GM21515 (cell line): ENCODE measurements around the gene SMIM3.

Experiments
- ATAC-seq: cut with Tn5 transposase; IDR thresholded peaks from one replicate; pipeline ENCODE4 v1.9.1; 2021; ENCODE audit not compliant: unreplicated experiment

SMIM3 gene

DNA sequence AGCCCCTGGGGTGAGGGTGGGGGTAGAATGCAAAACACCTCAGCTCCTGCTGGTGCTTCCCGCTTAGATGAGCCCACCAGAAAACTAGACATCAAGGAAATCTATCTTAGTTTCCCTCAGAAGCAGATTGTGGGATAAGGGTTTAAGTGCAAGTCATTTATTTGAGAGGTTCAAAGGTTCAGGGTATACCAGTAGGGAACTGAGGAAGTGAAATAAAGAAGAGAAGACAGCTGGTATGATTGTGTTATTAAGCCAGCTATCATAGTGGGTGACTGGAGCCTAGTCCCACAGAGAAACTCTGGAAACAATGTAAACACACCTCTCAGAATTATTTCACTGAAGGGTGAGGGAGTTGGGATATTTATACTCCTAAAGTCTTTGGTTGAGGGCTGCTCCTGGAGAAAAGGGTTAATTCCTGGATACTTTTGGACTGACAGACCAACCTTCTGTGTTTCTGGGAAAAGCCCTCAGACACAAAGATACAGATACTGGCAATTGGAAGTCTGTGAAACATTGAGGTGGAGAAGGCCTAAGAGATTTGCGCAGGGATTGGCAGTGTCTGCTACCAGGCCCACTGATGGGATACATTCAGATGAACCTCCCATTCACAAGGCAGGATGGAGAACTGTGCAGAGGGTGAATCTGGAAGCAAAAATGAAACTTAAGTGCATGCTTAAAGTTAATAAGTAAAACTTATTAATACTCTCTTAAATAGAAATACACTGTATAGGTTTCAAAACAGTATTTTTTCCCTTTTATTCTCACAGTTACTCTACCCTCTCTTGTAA lies 13.4 kb upstream of the SMIM3 start:
- ATAC-seq = no peak

DNA sequence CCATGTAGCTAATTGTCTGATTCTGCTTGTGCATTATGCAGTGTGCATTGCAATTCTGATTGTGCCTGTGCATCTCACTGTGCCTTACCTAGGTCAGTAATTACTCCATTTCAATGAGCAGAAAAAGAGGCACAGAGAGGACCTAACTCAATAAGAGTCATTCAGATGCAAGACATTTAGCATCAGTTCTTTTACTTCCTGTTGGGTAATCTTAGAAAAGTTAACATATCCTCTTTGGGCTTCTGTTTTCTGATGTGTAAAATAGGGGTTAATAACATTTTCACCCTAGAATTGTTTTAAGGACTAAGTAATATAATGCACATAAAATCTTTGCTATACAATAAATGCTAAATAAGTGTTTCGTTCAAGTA lies 12.8 kb upstream of the SMIM3 start:
- no peak for ATAC-seq

DNA sequence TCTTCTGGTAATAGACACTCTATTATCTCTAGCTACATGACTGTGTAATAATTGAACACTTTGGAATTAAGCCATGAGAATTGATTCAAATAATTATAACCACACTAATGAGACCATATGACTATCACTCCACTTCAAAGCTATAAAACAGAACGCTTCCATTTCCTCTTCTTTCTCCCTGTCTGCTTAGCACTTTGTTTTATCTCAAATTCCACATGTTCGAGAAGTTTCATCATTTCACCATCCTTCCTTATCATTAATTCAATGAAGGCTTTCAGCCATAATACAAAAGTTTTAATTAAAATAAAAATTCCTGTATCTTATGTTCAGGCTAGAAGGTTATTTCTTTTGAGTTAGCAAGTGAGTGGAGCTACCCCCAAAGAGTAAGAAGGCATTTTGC lies 12.3 kb upstream of the SMIM3 start:
- ATAC-seq = no peak

GRCh38 chr5:150771034-150771795 lies 7.3 kb upstream of the SMIM3 start:
- ATAC-seq = no peak

DNA sequence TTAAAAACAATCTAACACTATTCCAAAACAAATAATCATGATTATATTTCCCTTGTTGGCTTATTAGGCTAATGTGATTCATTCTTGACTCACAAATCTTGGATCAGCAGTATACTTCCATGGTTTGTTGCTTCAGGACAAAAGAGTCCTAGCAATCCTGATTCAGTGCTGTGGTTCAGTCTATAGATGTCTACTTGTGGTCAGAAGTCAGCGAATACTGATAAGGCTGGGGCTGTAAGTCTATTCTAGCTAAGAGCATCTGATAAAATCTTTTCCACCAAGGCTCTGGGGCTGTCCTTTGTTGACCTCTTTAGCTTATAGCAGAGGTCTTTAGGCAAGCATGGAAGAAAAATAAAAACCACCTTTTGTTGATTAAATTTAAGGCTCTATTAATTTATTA lies 4.4 kb upstream of the SMIM3 start:
- no peak for ATAC-seq

- ATAC-seq = no peak
Measured at GRCh38 chr5:150777685-150778084, 872 bp upstream of the SMIM3 start.

- ATAC-seq = no peak
Measured at GRCh38 chr5:150778088-150778516, 455 bp upstream of the SMIM3 start.

GRCh38 chr5:150779397-150780186 lies 1.0 kb downstream of the SMIM3 start:
- no peak for ATAC-seq

GRCh38 chr5:150780187-150780692 lies 1.7 kb downstream of the SMIM3 start:
- peak; percentile 52 for ATAC-seq

DNA sequence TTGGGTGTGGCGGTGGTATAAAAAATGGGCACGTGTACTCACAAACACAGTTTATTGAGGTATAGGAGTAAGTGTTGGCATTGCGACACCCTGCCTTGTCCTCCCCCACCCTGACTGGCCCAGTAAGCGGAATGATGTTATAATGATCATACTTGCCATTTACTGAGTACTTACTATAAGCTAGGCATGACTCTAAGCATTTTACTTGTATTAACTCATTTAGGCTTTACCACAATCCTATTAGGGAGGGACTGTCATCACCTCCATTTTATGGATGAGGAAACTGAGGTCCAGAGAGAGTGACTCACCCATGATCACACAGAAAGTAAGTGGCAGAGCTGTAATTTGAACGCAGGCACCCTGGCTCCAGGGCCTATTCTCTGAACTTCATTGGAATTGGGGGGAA lies 2.3 kb downstream of the SMIM3 start:
- ATAC-seq = no peak

DNA sequence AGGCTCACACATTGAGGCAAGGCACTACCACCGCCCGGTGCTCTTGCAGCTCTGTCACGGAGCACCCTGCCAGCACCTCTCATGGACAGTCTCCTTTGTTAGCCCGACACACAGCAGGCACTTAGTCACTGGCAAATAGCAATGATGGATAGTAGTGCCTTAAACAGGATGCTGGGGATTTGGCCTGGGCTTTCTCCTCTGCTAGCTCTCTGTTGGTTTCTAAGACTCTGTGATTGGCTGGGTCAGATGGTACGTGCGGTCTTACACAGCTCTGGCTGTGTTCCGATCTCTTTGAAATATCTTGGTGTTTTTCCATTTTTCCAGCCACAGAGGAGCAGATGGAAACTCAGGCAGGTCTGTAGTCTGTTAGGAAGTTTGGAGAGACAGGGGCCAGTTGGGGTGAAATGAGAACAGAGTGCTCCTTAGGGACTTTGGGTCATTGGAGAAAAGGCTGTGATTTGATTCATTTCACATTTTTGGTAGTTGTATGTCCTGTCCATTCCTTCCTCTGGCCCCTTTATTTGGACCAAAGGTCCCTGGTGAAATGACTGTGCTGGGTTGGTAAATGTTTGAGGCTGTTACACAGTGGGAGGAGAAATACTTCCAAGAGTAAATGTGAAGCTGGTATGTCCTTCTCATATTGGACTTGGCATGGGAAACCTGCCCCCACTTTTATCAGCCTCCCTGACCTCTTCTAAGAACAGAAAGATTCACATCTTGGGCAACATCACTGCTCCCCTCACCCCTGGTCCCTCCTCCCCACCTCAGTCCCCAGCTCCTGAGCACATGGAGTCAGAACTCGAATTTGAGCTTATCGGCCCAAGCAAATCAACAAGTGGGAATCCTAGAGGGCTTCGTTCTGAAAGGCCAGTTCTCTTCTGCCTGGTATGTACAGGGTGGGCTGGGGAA lies 3.4 kb downstream of the SMIM3 start:
- no peak for ATAC-seq

DNA sequence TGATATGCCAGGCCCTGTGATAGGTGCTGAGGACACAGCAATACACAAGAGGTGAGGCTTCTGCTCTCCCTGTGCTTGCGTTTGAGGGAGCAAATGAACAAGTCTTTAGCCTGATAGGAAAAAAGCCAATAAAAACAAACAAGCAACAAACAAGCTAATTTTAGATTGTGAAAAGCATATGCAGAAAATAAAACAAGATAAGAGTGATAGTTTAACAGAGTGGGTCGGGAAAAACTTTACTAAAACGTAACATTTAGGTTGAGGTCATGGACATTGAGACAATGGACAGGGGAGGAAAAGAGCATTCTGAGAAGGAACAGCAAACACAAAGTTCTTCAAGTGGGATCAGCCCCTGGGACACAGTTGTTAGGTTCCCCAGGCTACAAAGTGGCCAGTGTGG lies 4.3 kb downstream of the SMIM3 start:
- no peak for ATAC-seq

- peak; percentile 47 for ATAC-seq
Measured at GRCh38 chr5:150783422-150783928, 4.9 kb downstream of the SMIM3 start.

DNA sequence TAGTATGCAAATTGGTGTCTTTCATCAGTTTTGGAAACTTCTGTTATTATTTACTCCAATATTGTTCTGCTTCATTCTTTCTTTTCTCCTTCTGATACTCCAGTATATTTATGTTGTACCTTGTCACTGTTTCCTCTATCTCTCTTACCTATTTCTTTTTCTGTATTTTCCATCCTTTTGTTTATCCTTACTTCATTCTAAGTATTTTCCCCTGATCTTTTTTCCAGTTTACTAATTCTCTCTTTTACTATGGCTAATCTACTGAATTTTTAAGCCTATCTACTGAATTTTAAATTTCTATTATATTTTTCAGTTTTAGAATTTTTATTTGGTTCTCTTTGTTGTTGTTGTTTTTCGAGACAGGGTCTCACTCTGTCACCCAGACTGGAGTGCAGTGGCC lies 7.4 kb downstream of the SMIM3 start:
- no peak for ATAC-seq

GRCh38 chr5:150786876-150787275 lies 8.3 kb downstream of the SMIM3 start:
- ATAC-seq = no peak

- ATAC-seq = no peak
Measured at GRCh38 chr5:150787656-150788055, 9.1 kb downstream of the SMIM3 start.

GRCh38 chr5:150788977-150789376 lies 10.4 kb downstream of the SMIM3 start:
- ATAC-seq = no peak

- no peak for ATAC-seq
Measured at GRCh38 chr5:150789450-150789849, 10.9 kb downstream of the SMIM3 start.

GRCh38 chr5:150789943-150790611 lies 11.5 kb downstream of the SMIM3 start:
- ATAC-seq = peak; percentile 88

DNA sequence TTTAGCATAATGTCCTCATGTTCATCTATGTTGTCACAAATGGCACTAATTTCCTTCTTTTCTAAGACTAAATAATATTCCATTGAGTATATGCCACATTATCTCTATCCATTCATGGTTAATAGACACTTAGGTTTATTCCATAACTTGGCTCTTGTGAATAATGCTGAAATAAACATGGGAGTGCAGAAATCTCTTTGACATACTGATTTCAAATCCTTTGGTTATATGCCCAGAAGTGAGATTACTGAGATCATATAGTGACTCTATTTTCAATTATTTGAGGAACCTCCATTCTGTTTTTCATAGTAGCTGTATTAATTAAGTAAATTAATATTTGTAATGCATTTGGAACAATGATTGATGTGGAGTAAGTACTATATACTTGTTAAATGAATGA lies 13.0 kb downstream of the SMIM3 start:
- ATAC-seq = no peak
